ENCODE data around the gene SFXN5.
A peak's percentile ranks its signal among the peaks of the same experiment; 100 is the strongest.
"Not testable (repeated sequence)": the region's sequence is repeated elsewhere in the genome, so short reads cannot be mapped to it uniquely, and the experiment has no call there.

Gene SFXN5

GRCh38 chr2:73078457-73079411 is 7.2 kb upstream of the SFXN5 start:
- DNase-seq (ENCODE audit: low read depth in 2 of 2), result no peak

- no peak for DNase-seq (ENCODE audit: low read depth in 2 of 2)
Measured at GRCh38 chr2:73077424-73077795, 5.9 kb upstream of the SFXN5 start.

- DNase-seq (ENCODE audit: low read depth in 2 of 2), result no peak
Measured at GRCh38 chr2:73076701-73077423, 5.3 kb upstream of the SFXN5 start.

GRCh38 chr2:73075477-73076373 is 4.2 kb upstream of the SFXN5 start:
- no peak for DNase-seq (ENCODE audit: low read depth in 2 of 2)

- no peak for DNase-seq (ENCODE audit: low read depth in 2 of 2)
Measured at GRCh38 chr2:73074110-73075069, 2.9 kb upstream of the SFXN5 start.

GRCh38 chr2:73072416-73072815 is 904 bp upstream of the SFXN5 start:
- DNase-seq (ENCODE audit: low read depth in 2 of 2), result no peak

GRCh38 chr2:73072129-73072395 is 550 bp upstream of the SFXN5 start:
- no peak for DNase-seq (ENCODE audit: low read depth in 2 of 2)

- peak; percentile 11 to 42 for DNase-seq (ENCODE audit: low read depth in 2 of 2)
Measured at GRCh38 chr2:73070643-73071359, 711 bp downstream of the SFXN5 start.

GRCh38 chr2:73069855-73070642 is 1.5 kb downstream of the SFXN5 start:
- DNase-seq (ENCODE audit: low read depth in 2 of 2), result no peak

- no peak for DNase-seq (ENCODE audit: low read depth in 2 of 2)
Measured at GRCh38 chr2:73069041-73069854, 2.3 kb downstream of the SFXN5 start.

- DNase-seq (ENCODE audit: low read depth in 2 of 2), result no peak
Measured at GRCh38 chr2:73068147-73068546, 3.4 kb downstream of the SFXN5 start.

- no peak for DNase-seq (ENCODE audit: low read depth in 2 of 2)
Measured at GRCh38 chr2:73067043-73067442, 4.5 kb downstream of the SFXN5 start.

GRCh38 chr2:73065070-73065469 is 6.4 kb downstream of the SFXN5 start:
- DNase-seq (ENCODE audit: low read depth in 2 of 2), result not testable (repeated sequence)

GRCh38 chr2:73063909-73064875 is 7.3 kb downstream of the SFXN5 start:
- no peak for DNase-seq (ENCODE audit: low read depth in 2 of 2)

- no peak for DNase-seq (ENCODE audit: low read depth in 2 of 2)
Measured at GRCh38 chr2:73063472-73063871, 8.0 kb downstream of the SFXN5 start.

GRCh38 chr2:73059106-73059505 is 12.4 kb downstream of the SFXN5 start:
- DNase-seq (ENCODE audit: low read depth in 2 of 2), result no peak

- no peak for DNase-seq (ENCODE audit: low read depth in 2 of 2)
Measured at GRCh38 chr2:73054980-73055379, 16.5 kb downstream of the SFXN5 start.

All from stimulated activated CD4-positive, alpha-beta T cell treated with anti-CD3 and anti-CD28 coated beads, Interleukin-1b, Interleukin-23, amount 100 ng/mL, for 4 hours (primary cell).